ENCODE measurements around the gene HGFAC.

GRCh38 chr4:3466691-3467600 is 25.2 kb downstream of the HGFAC start:
- TF ChIP-seq CTCF (IDR thresholded peaks at IDR 0.05) (no peak), CREB1 (CRISPR knock-in tag; IDR thresholded peaks at IDR 0.05) (no peak), NFE2L1 (CRISPR knock-in tag; IDR thresholded peaks at IDR 0.05) (no peak), NR2C2 (CRISPR knock-in tag; IDR thresholded peaks at IDR 0.05) (no peak), MAX (CRISPR knock-in tag; IDR thresholded peaks at IDR 0.05) (no peak)

Measured in WTC11 (cell line).